Karpas-422 (cell line): ENCODE measurements around the gene FKBP15. TPM values are rescaled to one million over a fixed set of nuclear protein-coding genes. Genes with fewer than 3 reads are reported as not detected.
"Not testable (repeated sequence)": the region's sequence is repeated elsewhere in the genome, so short reads cannot be mapped to it uniquely, and the experiment has no call there.

Source experiments
- DNase-seq: peaks from one replicate; pipeline ENCODE4 v3.0.0-alpha.2; 2015
- H2AFZ ChIP-seq: fragments of 200-600 bp; sonication (generic); 2 replicates; pipeline ENCODE4 v1.6.1; 2014; ENCODE audit warnings: antibody characterized with exemption, low read length, mixed read lengths
- H3K27ac ChIP-seq: fragments of 200-600 bp; sonication (generic); 2 replicates; pipeline ENCODE4 v1.5.1; 2014; ENCODE audit warnings: mild to moderate bottlenecking, low read length, moderate library complexity
- H3K27me3 ChIP-seq: fragments of 200-600 bp; sonication (generic); 2 replicates; pipeline ENCODE4 v1.6.1; 2014; ENCODE audit warnings: low read length, mixed read lengths
- H3K36me3 ChIP-seq: fragments of 200-600 bp; sonication (generic); 2 replicates; pipeline ENCODE4 v1.6.1; 2014; ENCODE audit warnings: low read length, mixed read lengths; ENCODE audit not compliant: insufficient read depth
- H3K4me1 ChIP-seq: fragments of 200-600 bp; sonication (generic); 2 replicates; pipeline ENCODE4 v1.6.1; 2014; ENCODE audit warnings: mild to moderate bottlenecking, low read length, mixed read lengths
- H3K4me2 ChIP-seq: fragments of 200-600 bp; sonication (generic); 2 replicates; pipeline ENCODE4 v1.6.1; 2014; ENCODE audit warnings: low read length, low read depth, mild to moderate bottlenecking; ENCODE audit not compliant: poor library complexity, severe bottlenecking
- H3K4me3 ChIP-seq: fragments of 200-600 bp; sonication (generic); 2 replicates; pipeline ENCODE4 v1.5.1; 2014; ENCODE audit warnings: mild to moderate bottlenecking, antibody characterized with exemption, low read length, mixed read lengths
- H3K79me2 ChIP-seq: fragments of 200-600 bp; sonication (generic); 2 replicates; pipeline ENCODE4 v1.6.1; 2014; ENCODE audit warnings: mild to moderate bottlenecking, low read length, mixed read lengths
- H3K9ac ChIP-seq: fragments of 200-600 bp; sonication (generic); 2 replicates; pipeline ENCODE4 v1.6.0; 2014; ENCODE audit warnings: low read length
- H3K9me2 ChIP-seq: fragments of 200-600 bp; sonication (generic), shearing (Covaris generic); replicated peaks from 2 replicates; pipeline ENCODE4 v1.6.0; 2014; ENCODE audit warnings: mild to moderate bottlenecking, low read length, moderate library complexity; ENCODE audit not compliant: insufficient read depth
- H3K9me3 ChIP-seq: fragments of 300-700, 200-600 bp; sonication (generic); 2 replicates; pipeline ENCODE4 v1.6.1; 2014; ENCODE audit warnings: low read length, mixed read lengths
- H4K20me1 ChIP-seq: fragments of 200-600 bp; sonication (generic); 2 replicates; pipeline ENCODE4 v1.6.1; 2014; ENCODE audit warnings: mild to moderate bottlenecking, antibody characterized with exemption, low read length, low read depth; ENCODE audit not compliant: insufficient read depth
- total RNA-seq: library from RNA; depleted of rRNA; stranded (reverse); fragments of >200 nt; shearing (Covaris generic); gene quantifications from 2 replicates; pipeline ENCODE4 v1.2.3, GENCODE V29; 2014; ENCODE audit warnings: low replicate concordance

The FKBP15 gene
- total RNA-seq, 1 experiment from 2014 or later = 65.1 TPM

GRCh38 chr9:113245894-113246293 lies 24.8 kb upstream of the FKBP15 start:
- Histone ChIP-seq H3K4me3 (no peak overlapping the region), H3K9me3 (no peaks in the 10 kb centered on the region), H3K4me2 (no peak overlapping the region), H3K9ac (no peak overlapping the region), H3K4me1 (peaks cover 34% of the 10 kb centered on the region), H4K20me1 (peaks cover 28% of the 10 kb centered on the region; the same call in 1 of the 2 replicates), H3K27me3 (no peaks in the 10 kb centered on the region), H3K27ac (no peak overlapping the region), H2AFZ (no peak overlapping the region), H3K79me2 (0 out of 2 replicates have a peak, but pooled peaks cover 13% of the 10 kb centered on the region), H3K9me2 (no peaks in the 10 kb centered on the region), H3K36me3 (no peaks in the 10 kb centered on the region)
- DNase-seq = no peak

- H3K36me3 ChIP-seq = no peaks in the 10 kb centered on the region
- H3K4me1 ChIP-seq = peaks cover 34% of the 10 kb centered on the region
- no peak overlapping the region for H3K27ac ChIP-seq
- no peak overlapping the region for H3K9ac ChIP-seq
- 0 out of 2 replicates have a peak, but pooled peaks cover 13% of the 10 kb centered on the region for H3K79me2 ChIP-seq
- peaks cover 28% of the 10 kb centered on the region; the same call in 1 of the 2 replicates for H4K20me1 ChIP-seq
- H3K4me3 ChIP-seq = no peak overlapping the region
- no peak for DNase-seq
- no peak overlapping the region for H2AFZ ChIP-seq
- H3K9me2 ChIP-seq = no peaks in the 10 kb centered on the region
- no peak overlapping the region for H3K4me2 ChIP-seq
- no peaks in the 10 kb centered on the region for H3K27me3 ChIP-seq
- no peaks in the 10 kb centered on the region for H3K9me3 ChIP-seq
These were observed 23.5 kb upstream of the FKBP15 start for GRCh38 chr9:113244556-113244955.

- Histone ChIP-seq H3K4me1 (peaks cover 23% of the 10 kb centered on the region), H3K79me2 (0 out of 2 replicates have a peak, but pooled peaks cover 8% of the 10 kb centered on the region), H3K4me2 (no peak overlapping the region), H3K9me2 (no peaks in the 10 kb centered on the region), H2AFZ (no peak overlapping the region), H4K20me1 (peaks cover 50% of the 10 kb centered on the region; the same call in 1 of the 2 replicates), H3K9me3 (no peaks in the 10 kb centered on the region), H3K9ac (no peak overlapping the region), H3K27ac (no peak overlapping the region), H3K4me3 (no peak overlapping the region), H3K27me3 (no peaks in the 10 kb centered on the region), H3K36me3 (no peaks in the 10 kb centered on the region)
- no peak for DNase-seq
These were observed 20.1 kb upstream of the FKBP15 start for GRCh38 chr9:113241161-113241560.

DNA sequence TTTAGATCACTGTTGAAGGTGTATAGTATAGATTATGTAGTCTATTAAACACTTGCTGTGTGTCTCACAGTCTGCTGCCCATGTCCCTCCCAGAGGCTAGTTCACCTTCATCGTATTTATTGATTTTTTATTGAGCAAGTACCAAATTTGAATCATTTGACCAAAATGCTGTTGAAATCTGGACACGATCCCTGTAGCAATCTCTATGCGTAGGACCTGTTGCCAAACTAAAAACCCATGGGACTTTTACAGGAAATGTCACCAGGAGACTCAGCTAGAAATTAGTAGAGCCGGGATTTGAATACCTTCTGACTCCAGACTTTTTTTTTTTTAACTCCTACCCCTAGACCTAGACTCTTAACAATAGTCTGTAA lies 17.8 kb upstream of the FKBP15 start:
- no peak overlapping the region for H2AFZ ChIP-seq
- no peaks in the 10 kb centered on the region for H3K9me2 ChIP-seq
- H3K9me3 ChIP-seq = no peaks in the 10 kb centered on the region
- H3K27me3 ChIP-seq = no peaks in the 10 kb centered on the region
- no peak overlapping the region for H3K27ac ChIP-seq
- DNase-seq = no peak
- H3K79me2 ChIP-seq = 0 out of 2 replicates have a peak, but pooled peaks cover 4% of the 10 kb centered on the region
- H3K4me1 ChIP-seq = peaks cover 32% of the 10 kb centered on the region
- no peak overlapping the region for H3K4me3 ChIP-seq
- no peak overlapping the region for H3K9ac ChIP-seq
- H3K36me3 ChIP-seq = no peaks in the 10 kb centered on the region
- H3K4me2 ChIP-seq = no peak overlapping the region
- H4K20me1 ChIP-seq = peaks cover 38% of the 10 kb centered on the region; the same call in 1 of the 2 replicates

- peaks cover 7% of the 10 kb centered on the region; the same call in 1 of the 2 replicates for H3K79me2 ChIP-seq
- H3K36me3 ChIP-seq = no peaks in the 10 kb centered on the region
- peaks cover 38% of the 10 kb centered on the region for H3K4me1 ChIP-seq
- no peak overlapping the region for H3K4me2 ChIP-seq
- H3K9me3 ChIP-seq = no peaks in the 10 kb centered on the region
- no peak overlapping the region for H3K4me3 ChIP-seq
- no peaks in the 10 kb centered on the region for H3K27me3 ChIP-seq
- no peak overlapping the region for H3K27ac ChIP-seq
- peaks cover 38% of the 10 kb centered on the region; the same call in 1 of the 2 replicates for H4K20me1 ChIP-seq
- no peak overlapping the region for H2AFZ ChIP-seq
- no peaks in the 10 kb centered on the region for H3K9me2 ChIP-seq
- no peak for DNase-seq
- H3K9ac ChIP-seq = no peak overlapping the region
These were observed 17.3 kb upstream of the FKBP15 start for GRCh38 chr9:113238202-113238858.

DNA sequence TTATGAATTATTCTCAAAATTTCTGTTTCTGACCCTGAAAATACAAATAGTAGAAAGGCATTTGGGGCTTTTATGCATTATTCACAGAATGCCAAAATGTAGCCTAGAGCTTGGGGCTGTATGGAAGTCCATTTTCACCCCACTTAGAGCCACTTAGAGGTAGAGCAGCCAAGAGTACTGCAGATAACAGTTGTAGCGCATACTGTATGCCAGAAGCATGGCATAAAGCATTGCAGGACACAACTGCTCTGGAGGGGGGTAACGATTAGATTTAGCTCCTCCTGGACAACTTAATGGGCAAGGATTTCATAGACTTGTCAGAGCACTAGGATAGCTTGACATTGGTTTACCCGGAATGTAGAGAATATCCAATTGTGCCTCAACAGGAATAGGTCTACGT lies 15.9 kb upstream of the FKBP15 start:
- Histone ChIP-seq H3K36me3 (no peaks in the 10 kb centered on the region), H2AFZ (no peak overlapping the region), H3K9me2 (no peaks in the 10 kb centered on the region), H3K9ac (no peak overlapping the region), H3K4me2 (no peak overlapping the region), H3K4me1 (peaks cover 39% of the 10 kb centered on the region), H3K9me3 (no peaks in the 10 kb centered on the region), H3K4me3 (no peak overlapping the region), H3K27me3 (no peaks in the 10 kb centered on the region), H3K27ac (no peak overlapping the region), H3K79me2 (peaks cover 15% of the 10 kb centered on the region; the same call in 1 of the 2 replicates), H4K20me1 (peaks cover 32% of the 10 kb centered on the region; the same call in 1 of the 2 replicates)
- no peak for DNase-seq

DNA sequence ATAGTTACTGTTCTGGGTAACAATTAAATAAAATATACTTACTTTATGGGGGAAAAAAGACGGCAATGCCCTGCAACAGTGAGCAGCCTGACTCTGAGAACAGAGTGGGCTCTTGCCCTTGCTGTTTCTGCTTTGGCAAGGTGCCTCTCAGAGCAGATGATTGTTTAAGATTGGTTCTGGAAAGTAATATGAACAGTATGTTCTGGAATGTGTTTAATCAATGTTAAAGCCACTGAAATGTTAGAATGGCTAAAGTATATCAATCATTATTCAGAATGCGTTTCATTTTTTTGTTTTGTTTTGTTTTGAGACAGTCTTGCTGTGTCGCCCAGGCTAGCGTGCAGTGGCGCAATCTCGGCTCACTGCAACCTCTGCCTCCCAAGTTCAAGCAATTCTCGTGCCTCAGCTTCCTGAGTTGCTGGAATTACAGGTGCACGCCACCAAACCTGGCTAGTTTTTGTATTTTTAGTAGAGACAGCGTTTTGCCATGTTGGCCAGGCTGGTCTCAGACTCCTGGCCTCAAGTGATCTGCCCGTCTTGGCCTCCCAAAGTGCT lies 14.7 kb upstream of the FKBP15 start:
- peak overlapping the region; percentile 54 for H3K4me2 ChIP-seq
- H3K27ac ChIP-seq = not testable (repeated sequence)

GRCh38 chr9:113231701-113232100 lies 10.6 kb upstream of the FKBP15 start:
- Histone ChIP-seq H2AFZ (no peak overlapping the region), H3K36me3 (0 out of 2 replicates have a peak, but pooled peaks cover 4% of the 10 kb centered on the region), H3K9ac (no peak overlapping the region), H3K27me3 (no peaks in the 10 kb centered on the region), H3K79me2 (peaks cover 25% of the 10 kb centered on the region; the same call in 1 of the 2 replicates), H3K4me1 (peaks cover 55% of the 10 kb centered on the region), H3K9me3 (no peaks in the 10 kb centered on the region), H3K9me2 (no peaks in the 10 kb centered on the region), H3K4me2 (no peak overlapping the region), H3K27ac (no peak overlapping the region), H4K20me1 (0 out of 2 replicates have a peak, but pooled peaks cover under 1% of the 10 kb centered on the region), H3K4me3 (no peak overlapping the region)
- no peak for DNase-seq

More for the DNA sequence above, 14.7 kb upstream of the FKBP15 start:
- H3K36me3 ChIP-seq, DNase-seq, H3K27me3 ChIP-seq, H2AFZ ChIP-seq, H3K4me3 ChIP-seq, H3K9me3 ChIP-seq, H3K9ac ChIP-seq, H3K9me2 ChIP-seq: not testable (repeated sequence)
- peaks cover 41% of the 10 kb centered on the region for H3K4me1 ChIP-seq
- peaks cover 17% of the 10 kb centered on the region; the same call in 1 of the 2 replicates for H3K79me2 ChIP-seq
- peaks cover 21% of the 10 kb centered on the region; the same call in 1 of the 2 replicates for H4K20me1 ChIP-seq
